Activated CD4-positive, alpha-beta T cell treated with anti-CD3 and anti-CD28 coated beads, Interleukin-2, amount 50 U/mL, for 1 hour (primary cell): ENCODE data around the gene CD55.

ENCODE experiments used
- DNase-seq: peaks from one replicate; pipeline ENCODE4 v3.0.0-alpha.2; 2020

Gene CD55

DNA sequence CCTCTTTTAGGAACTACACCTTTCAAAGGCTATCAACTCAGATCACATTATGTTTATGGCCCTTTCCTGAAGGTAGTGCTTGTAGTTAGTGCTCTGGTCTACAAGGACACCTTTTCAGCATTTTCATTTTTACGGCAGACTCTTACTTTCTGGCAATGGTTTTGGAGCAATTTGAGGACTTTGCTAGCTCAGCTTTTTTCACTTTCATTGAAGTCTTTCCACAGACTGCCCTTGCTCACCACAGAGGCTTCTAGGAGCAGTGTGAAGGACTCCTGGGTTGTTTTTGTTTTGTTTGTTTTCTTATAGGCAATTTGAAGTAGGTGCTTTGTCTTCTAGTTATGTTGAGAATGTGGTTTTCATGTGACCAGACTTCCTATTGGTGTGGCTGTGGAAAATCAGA lies 43.1 kb downstream of the CD55 start:
- no peak for DNase-seq

DNA sequence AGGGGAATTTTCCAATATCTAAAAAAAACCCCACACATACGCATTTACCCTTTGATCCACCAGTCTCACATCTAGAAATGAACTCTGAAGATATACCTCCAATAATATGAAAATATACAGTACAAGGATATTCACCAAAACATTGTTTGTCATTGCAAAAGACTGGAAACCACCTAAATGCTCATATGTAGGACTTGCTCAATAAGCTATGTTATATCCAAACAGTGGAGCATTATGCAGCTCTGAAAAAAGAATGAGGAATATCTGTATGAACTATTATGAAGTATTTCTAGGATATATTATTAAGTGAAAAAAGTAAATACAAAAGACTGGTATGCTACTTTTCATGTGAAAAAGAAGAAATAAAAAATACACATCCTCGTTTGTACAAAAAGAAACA lies 43.6 kb downstream of the CD55 start:
- no peak for DNase-seq

DNA sequence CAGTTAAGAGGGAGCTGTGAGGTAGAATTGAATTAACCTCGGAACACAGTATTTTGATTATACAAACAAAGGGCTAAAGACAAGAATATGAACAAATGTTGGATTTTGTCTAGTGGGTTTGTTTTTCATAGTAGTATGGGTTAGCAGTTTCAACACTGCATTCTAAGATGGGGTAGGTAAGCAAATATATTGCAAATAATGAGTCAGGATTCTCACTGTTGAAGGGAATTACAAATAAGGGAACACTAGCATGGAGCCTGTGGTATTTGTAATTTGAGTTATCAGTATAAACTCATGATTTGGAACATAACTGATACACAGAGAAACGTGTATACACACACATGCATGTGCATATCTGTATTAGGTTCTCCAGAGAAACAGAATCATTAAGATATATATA lies 44.5 kb downstream of the CD55 start:
- no peak for DNase-seq

DNA sequence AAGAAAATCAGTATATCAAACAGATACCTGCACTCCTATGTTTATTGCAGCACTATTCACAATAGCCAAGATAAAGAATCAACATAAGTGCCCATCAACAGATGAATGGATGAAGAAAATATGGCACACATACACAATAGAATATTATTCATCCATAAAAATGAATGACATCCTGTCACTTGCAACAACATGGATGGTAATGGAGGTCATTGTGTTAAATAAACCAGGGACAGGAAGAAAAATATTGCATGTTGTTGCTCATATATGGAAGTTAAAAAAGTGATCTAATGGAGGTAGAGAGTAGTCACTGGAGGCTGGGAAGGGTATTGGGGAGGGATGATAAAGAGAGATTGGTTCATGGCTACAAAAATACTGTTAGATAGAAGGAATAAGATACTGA lies 67.2 kb downstream of the CD55 start:
- no peak for DNase-seq

DNA sequence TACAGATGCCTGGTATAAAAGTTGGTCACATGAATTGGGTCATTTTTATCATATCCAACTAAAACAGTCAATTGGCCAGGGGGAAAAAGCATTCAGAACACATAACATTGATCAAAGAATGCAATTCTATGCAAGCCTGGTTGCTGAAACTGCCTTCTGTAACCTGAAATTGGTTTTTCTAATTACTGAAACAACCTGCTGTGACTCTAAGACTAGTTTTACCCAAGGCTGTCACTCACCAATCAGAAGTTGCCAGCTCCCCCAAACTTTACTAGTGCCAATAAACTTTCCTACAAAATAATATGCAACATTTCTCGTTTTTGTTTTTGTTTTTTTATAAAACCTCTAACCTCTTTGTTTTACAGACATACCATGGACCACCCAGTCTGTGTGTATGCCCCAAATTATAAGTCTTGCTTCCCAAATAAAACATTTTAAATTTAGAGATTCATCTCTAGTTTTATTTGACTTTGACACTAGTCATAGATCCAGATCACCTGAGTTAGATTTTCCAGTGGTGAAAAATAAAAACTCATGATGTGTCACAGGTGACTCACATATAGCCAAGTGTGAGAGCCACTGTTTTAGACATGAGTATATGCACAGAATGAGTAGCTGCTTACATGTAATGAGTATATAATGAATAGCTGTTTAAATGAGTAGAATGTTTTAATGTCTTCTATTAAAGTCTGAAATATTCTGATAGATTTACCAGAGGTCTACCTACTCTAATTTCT lies 68.4 kb downstream of the CD55 start:
- no peak for DNase-seq

DNA sequence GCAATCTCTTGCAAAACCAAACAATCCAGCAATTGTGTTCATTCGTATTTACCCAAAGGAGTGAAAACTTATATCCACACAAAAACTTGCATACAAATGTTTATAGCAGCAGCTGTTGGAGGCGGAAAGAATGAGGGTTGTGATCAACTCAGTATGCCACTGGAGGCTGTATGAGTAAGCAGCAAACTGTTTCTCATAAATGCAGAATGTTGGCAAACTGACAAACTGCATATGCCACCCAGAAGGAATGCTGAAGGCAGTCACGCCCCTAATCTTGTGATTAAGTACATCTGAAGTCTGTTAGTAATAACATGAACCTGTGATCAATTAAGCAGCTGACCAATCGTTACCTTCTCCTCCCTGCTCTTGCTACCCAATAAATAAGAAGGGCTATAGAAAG lies 72.1 kb downstream of the CD55 start:
- DNase-seq = no peak

DNA sequence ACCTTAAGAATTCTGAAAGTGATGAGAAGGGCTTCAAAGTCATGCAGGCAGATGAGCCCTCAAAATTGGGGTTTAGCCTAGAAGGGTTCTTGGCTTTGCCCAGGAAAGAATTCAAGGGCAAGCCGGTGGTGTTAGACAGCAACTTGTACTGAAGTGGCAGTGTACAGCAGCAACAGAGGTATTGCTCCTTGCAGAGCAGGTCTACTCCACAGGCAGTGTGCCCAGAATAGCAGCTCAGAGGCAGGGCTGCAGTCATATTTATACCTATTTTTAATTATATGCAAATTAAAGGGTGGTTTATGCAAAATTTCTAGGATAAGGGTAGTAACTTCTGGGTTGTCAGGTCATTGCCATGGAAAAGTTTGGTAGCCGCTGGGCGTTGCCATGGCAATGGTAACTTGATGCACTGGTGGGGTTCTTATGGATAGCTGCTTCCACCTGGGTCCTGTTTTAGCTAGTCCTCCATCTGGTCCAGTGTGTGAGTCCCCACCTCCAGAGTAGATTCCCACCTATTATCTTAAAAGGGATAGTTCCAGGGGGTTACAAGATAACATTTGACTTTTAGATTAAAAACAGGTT lies 74.8 kb downstream of the CD55 start:
- no peak for DNase-seq

DNA sequence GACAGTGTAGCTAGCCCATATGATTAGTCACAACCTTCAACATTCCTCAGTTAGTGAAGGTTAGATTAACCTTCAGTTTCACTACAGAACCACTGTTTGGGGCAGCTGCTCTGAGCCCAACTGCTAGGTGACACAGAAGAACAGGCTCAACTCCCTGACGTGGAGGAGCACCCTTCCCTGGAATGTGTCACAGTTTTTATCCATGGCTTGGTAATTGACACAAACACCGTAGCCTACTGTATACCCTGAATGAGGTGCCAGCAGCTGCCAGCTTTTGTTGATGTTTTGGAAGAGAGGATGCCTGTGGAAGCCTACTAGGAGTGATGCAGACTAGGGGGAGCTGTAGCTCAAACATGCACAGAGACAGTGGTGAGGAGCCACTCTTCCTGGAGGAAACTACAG lies 76.0 kb downstream of the CD55 start:
- no peak for DNase-seq

DNA sequence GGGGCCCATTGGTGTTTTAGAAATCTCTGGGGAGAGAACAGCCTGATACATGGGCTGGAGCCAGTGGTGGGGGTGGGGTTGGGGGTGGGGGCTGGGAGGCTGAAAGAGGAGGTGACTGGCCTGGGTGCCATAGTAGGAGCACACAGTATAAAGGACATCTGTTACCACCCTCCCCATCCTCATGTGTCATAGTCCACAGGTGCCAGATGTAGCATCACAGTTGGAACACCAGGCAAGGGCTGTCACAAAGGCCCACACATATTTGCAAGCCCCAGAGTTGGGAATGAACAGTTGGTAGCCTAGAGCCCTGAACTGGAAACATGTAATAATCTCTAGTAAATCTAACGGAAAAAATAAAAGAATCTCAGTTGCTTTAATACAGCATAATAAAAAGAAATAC lies 77.5 kb downstream of the CD55 start:
- no peak for DNase-seq

DNA sequence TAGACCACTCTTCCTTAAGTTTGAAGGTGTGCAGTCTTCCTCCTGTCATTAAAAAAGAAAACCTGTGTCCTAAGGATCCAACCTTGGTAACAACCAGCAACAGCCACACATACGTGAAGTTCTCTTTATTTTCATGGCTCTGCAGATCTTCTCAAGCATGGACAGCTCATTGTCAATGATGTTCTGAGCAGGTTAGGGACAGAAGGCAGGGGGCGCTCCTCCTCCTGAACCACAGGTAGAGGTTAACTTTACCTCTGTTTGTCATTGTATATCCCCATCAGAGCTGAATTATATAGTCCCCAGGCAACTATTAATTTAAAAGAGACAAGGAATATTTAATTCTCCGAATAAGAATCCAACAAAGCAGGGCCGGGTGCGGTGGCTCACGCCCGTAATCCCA lies 80.1 kb downstream of the CD55 start:
- DNase-seq = no peak

DNA sequence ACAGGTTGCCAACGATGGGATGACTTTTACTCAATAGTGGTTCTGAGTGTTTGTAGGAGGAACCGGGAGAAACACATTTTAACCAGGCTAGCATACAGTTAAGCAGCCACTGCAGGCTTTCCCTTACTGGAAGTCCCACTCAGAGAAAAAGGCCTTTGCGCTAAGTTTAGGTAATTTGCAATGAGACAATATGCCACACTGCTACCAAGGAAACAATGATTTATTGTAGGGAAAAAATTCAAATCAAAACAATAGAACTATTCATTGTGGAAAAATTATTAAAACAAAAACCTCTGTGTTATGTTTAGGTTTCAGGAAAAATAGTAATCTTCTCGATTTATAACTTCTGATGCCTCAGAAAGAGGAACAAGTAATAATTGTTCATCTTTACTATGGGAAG lies 81.3 kb downstream of the CD55 start:
- DNase-seq = no peak

DNA sequence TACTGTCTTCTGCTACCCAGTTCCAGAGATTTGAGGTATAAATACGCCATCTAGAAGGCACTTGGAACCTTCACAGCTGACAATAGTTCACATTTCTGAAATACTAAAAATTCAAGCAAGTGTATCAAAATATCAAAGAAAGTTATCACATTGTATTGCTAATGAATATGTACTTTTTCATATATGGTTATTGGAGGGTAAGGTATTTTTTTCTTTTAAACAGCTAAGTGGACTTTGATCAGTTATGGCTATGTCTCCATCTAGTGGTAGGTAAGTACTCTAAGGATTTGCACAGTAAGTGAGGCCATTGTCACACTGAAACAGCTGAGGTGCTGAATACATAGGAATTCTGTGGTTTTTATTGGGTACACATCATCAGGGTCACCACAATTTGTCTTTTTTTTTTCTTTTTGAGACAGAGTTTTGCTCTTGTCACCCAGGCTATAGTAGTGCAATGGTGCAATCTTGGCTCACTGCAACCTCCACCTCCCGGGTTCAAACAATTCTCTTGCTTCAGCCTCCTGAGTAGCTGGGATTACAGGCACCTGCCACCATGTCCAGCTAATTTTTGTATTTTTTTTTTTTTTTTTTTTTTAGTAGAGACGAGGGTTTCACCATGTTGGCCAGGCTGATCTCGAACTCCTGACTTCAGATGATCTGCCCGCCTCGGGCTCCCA lies 83.5 kb downstream of the CD55 start:
- DNase-seq = no peak

DNA sequence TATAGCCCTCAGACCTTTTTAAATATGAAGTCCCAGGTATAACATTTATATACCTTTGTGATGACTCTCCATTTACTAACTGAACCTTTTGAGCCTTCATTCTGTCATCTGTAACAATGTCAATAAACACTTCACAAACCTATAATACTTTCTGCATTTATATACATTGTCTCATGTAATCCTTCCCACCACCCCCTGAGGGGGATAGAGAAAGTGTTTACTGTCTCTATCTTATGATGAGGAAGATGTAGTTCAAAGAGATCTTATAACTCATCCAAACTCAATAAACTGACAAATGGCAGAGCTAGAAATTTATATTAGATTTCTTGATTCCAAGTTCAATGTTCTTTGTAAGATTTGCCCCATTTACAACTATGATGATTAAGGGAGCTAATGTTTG lies 84.3 kb downstream of the CD55 start:
- no peak for DNase-seq

DNA sequence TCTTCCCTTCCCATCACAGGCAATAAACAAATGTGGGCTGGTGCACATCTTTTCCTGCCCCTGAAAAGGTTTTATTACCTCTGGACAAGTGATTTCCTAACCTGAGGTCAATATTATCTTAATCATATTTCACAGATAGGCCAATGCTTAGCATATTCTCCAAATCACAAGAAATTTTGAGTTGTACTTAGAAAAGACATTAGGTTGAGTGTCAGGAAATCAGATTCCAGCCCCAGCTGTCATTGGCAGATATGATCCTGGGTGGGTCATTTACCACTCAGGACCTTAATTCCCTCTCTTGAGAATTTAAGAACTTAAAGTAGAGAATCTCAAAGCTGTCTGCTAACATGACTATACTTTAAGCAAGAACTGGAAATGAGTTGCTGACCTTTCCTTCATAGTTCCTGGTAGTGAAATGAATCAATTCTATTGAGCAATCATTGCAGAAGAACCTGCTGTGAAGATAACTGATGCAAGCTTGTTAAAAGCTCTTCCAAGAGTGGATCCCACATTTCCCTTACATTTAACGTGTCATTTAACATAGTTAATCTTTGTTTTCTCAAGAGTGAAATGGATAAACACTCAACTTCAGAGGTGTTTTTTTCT lies 86.3 kb downstream of the CD55 start:
- DNase-seq = no peak
